A549 (cell line): ENCODE data around the gene DLG2.

Source experiments
- CHD2 ChIP-seq: fragments of 150-350 bp; IDR thresholded peaks from 2 replicates; pipeline ENCODE4 v1.6.1; 2014; ENCODE audit warnings: low read length; ENCODE audit not compliant: partially characterized antibody
- POLR2A ChIP-seq: IDR thresholded peaks from 2 replicates; pipeline ENCODE4 v1.6.1; 2012; ENCODE audit warnings: mild to moderate bottlenecking, low read length
- TF ChIP-seq, protein P1 (sequence below): fragments of >200 bp; sonication (Bioruptor Twin); formaldehyde crosslinking; IDR thresholded peaks from 3 replicates; pipeline ENCODE4 v1.5.1; 2016

DNA sequence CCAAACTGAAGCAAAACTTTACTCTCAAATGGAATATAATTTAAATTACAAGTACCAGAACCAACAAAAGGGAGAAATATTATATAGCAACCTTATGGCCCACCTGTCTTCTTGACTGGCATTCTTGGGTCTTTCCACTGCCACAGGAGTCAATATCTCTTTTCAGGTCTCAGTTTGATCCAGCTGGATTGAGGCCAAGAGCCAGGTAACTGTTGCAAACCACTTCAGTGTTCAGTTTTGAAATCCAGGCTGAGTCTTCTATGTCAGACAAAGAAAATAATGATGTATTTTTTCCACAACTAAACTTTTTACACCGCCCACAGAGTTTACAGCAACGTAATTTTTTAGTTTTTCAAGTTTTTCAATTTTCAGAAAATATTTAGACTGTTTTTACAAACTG is 648 bp downstream of the DLG2 start:
- no peak for TF ChIP-seq POLR2A
- TF ChIP-seq, protein P1, sequence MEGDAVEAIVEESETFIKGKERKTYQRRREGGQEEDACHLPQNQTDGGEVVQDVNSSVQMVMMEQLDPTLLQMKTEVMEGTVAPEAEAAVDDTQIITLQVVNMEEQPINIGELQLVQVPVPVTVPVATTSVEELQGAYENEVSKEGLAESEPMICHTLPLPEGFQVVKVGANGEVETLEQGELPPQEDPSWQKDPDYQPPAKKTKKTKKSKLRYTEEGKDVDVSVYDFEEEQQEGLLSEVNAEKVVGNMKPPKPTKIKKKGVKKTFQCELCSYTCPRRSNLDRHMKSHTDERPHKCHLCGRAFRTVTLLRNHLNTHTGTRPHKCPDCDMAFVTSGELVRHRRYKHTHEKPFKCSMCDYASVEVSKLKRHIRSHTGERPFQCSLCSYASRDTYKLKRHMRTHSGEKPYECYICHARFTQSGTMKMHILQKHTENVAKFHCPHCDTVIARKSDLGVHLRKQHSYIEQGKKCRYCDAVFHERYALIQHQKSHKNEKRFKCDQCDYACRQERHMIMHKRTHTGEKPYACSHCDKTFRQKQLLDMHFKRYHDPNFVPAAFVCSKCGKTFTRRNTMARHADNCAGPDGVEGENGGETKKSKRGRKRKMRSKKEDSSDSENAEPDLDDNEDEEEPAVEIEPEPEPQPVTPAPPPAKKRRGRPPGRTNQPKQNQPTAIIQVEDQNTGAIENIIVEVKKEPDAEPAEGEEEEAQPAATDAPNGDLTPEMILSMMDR = no peak
- TF ChIP-seq CHD2 = no peak
